ENCODE results near the gene FAU. TPM values are rescaled to one million over a fixed set of nuclear protein-coding genes. Genes with fewer than 3 reads are reported as not detected.

The FAU gene
- total and polyA plus RNA-seq, 2 of the 13 experiments (the other 11 are each of a cell fraction or from before 2014, with no cell fraction given): 374 to 869 TPM

DNA sequence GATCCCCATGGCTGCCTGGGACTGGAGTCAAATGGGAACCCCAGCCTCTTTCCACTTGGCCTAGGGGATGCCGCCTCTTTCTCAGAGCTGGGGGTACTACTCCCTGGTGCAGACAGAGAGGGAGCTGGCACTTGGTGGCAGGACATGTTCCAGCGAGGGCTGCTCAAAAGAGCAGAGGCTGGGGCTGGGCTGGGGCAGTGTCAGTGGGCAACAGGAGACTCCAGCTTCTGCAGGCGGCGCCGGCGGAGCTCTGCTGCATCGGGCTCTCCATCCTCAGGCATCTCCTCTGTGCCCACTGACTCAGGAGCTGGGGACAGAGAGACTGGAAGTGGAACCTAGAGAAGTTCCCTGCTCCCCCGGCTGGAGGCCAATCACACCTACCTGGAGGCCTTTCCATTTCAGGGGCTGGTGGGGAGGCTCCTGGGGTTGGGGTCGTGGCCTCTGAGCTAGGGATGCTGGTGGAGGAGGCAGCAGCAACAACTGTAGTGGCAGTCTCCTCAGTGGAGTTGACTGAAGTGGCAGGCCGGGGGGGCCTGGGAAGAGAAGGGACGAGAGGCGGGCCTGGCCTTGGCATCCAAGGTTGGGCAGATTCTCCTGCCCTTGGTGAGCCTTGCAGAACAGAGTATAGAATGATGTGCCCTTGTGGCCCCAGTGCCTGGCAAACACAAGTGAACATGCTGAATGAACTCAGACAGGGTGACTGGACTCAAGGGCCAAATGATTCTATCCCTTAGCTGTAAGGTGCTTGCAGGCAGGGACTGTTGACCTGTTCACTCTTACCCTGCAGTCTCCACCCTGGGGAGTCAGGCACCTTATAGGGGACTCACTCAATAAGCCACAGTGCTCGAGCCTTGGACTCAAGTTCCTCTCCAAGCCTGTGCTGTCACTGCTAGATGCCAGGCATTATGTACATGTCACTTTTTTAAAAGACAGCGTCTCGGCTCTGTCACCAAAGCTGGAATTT is 6.5 kb upstream of the FAU start (continued):
- TF ChIP-seq ZNF318 (CRISPR knock-in tag; IDR thresholded peaks at IDR 0.05) (no peak), NFIB (CRISPR knock-in tag; IDR thresholded peaks at IDR 0.05; ENCODE audit: borderline replicate concordance) (no peak), POLR2A (IDR thresholded peaks at IDR 0.05; ENCODE audit: insufficient read depth in 1 of 2, low read depth in 2 of 2, low read length in 2 of 2) (peak in 1 of 2 experiments; percentile 7; a peak in 2 of 4 replicates), ATF6 (CRISPR knock-in tag; conservative IDR thresholded peaks at IDR 0.05) (no peak), POLR2G (IDR thresholded peaks at IDR 0.05; ENCODE audit: low read depth, low read length) (peak; percentile 44; the same call in 1 of the 2 replicates), SATB2 (CRISPR knock-in tag; IDR thresholded peaks at IDR 0.05) (no peak), CREB1 (IDR thresholded peaks at IDR 0.05) (no peak), CREB1 (CRISPR knock-in tag; IDR thresholded peaks at IDR 0.05) (no peak), RBFOX2 (IDR thresholded peaks at IDR 0.05; ENCODE audit: low read depth, low read length) (peak; percentile 60; the same call in 1 of the 2 replicates)
- TF ChIP-seq, protein P1, sequence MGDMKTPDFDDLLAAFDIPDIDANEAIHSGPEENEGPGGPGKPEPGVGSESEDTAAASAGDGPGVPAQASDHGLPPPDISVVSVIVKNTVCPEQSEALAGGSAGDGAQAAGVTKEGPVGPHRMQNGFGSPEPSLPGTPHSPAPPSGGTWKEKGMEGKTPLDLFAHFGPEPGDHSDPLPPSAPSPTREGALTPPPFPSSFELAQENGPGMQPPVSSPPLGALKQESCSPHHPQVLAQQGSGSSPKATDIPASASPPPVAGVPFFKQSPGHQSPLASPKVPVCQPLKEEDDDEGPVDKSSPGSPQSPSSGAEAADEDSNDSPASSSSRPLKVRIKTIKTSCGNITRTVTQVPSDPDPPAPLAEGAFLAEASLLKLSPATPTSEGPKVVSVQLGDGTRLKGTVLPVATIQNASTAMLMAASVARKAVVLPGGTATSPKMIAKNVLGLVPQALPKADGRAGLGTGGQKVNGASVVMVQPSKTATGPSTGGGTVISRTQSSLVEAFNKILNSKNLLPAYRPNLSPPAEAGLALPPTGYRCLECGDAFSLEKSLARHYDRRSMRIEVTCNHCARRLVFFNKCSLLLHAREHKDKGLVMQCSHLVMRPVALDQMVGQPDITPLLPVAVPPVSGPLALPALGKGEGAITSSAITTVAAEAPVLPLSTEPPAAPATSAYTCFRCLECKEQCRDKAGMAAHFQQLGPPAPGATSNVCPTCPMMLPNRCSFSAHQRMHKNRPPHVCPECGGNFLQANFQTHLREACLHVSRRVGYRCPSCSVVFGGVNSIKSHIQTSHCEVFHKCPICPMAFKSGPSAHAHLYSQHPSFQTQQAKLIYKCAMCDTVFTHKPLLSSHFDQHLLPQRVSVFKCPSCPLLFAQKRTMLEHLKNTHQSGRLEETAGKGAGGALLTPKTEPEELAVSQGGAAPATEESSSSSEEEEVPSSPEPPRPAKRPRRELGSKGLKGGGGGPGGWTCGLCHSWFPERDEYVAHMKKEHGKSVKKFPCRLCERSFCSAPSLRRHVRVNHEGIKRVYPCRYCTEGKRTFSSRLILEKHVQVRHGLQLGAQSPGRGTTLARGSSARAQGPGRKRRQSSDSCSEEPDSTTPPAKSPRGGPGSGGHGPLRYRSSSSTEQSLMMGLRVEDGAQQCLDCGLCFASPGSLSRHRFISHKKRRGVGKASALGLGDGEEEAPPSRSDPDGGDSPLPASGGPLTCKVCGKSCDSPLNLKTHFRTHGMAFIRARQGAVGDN (CRISPR knock-in tag; IDR thresholded peaks at IDR 0.05): no peak

All from HepG2 (cell line).